Adipose tissue (tissue), 3 donors: Measurements from ENCODE around the gene TBX18. TPM values are rescaled to one million over a fixed set of nuclear protein-coding genes. Genes with fewer than 3 reads are reported as not detected.

Experiments used
- H3K27ac ChIP-seq: one replicate; pipeline ENCODE4 v1.5.1; 2013; ENCODE audit warnings: low read depth, low read length
- WGBS, 3 donors: extraction: QIAGEN DNeasy Blood & Tissue Kit; methylation state at CpG; one replicate each; pipeline ENCODE4 v1.1.7; 2013; 5-methylcytosine and 5-hydroxymethylcytosine counted together
- polyA plus RNA-seq, 3 donors: library from polyadenylated mRNA; stranded (reverse); fragments of 200-250 nt; gene quantifications; one replicate each; pipeline ENCODE4 v1.2.3, GENCODE V29; 2013
- donor health status: healthy with polysubstance abuse.
- donor health status: Bipolar disorder and iron deficiency.
- donor health status: healthy.

The TBX18 gene
- polyA plus RNA-seq, 3 donors: 0.47 to 7.6 (median 4.5) TPM

- no peak overlapping the region for H3K27ac ChIP-seq
- 1 to 4% (median 2%) methylated on average over 78 to 79 of the region's 79 CpGs for WGBS, 3 donors
Observed at GRCh38 chr6:84774157-84774984, 10.0 kb upstream of the TBX18 start.

- no peak overlapping the region for H3K27ac ChIP-seq
- WGBS, 3 donors: 1 to 4% (median 2%) methylated on average over 65 to 69 of the region's 69 CpGs
Observed at GRCh38 chr6:84773431-84774156, 9.2 kb upstream of the TBX18 start.

- 3 to 8% (median 6%) methylated on average over 14 of the region's 14 CpGs for WGBS, 3 donors
- no peak overlapping the region for H3K27ac ChIP-seq
Observed at GRCh38 chr6:84773133-84773430, 8.7 kb upstream of the TBX18 start.

GRCh38 chr6:84772428-84773132 is 8.2 kb upstream of the TBX18 start:
- no peak overlapping the region for H3K27ac ChIP-seq
- WGBS, 3 donors: 8 to 14% (median 14%) methylated on average over 35 of the region's 35 CpGs

GRCh38 chr6:84771756-84772356 is 7.5 kb upstream of the TBX18 start:
- 6 to 26% (median 19%) methylated on average over 16 of the region's 16 CpGs for WGBS, 3 donors
- H3K27ac ChIP-seq: no peak overlapping the region

- WGBS, 3 donors: 15 to 25% (median 20%) methylated on average over 6 of the region's 6 CpGs
- H3K27ac ChIP-seq: no peak overlapping the region
Observed at GRCh38 chr6:84771125-84771755, 6.8 kb upstream of the TBX18 start.

- no peak overlapping the region for H3K27ac ChIP-seq
- 21 to 39% (median 31%) methylated on average over 5 of the region's 5 CpGs for WGBS, 3 donors
Observed at GRCh38 chr6:84770521-84770920, 6.1 kb upstream of the TBX18 start.

GRCh38 chr6:84769306-84769705 is 4.9 kb upstream of the TBX18 start:
- no peak overlapping the region for H3K27ac ChIP-seq
- 7 to 31% (median 20%) methylated on average over 5 of the region's 5 CpGs for WGBS, 3 donors

- no peak overlapping the region for H3K27ac ChIP-seq
- 3 to 22% (median 11%) methylated on average over 31 of the region's 31 CpGs for WGBS, 3 donors
Observed at GRCh38 chr6:84768442-84769174, 4.2 kb upstream of the TBX18 start.

GRCh38 chr6:84767526-84768201 is 3.3 kb upstream of the TBX18 start:
- 10 to 28% (median 22%) methylated on average over 14 of the region's 14 CpGs for WGBS, 3 donors
- H3K27ac ChIP-seq: no peak overlapping the region

- H3K27ac ChIP-seq: no peak overlapping the region
- 14 to 41% (median 25%) methylated on average over 38 of the region's 38 CpGs for WGBS, 3 donors
Observed at GRCh38 chr6:84766799-84767525, 2.6 kb upstream of the TBX18 start.

GRCh38 chr6:84766118-84766798 is 1.9 kb upstream of the TBX18 start:
- WGBS, 3 donors: 6 to 28% (median 19%) methylated on average over 32 of the region's 32 CpGs
- no peak overlapping the region for H3K27ac ChIP-seq

GRCh38 chr6:84763886-84764331 is 489 bp downstream of the TBX18 start:
- 1 to 2% (median 2%) methylated on average over 55 to 57 of the region's 57 CpGs for WGBS, 3 donors
- H3K27ac ChIP-seq: peak overlapping the region; percentile 42

- H3K27ac ChIP-seq: peak overlapping the region; percentile 17
- WGBS, 3 donors: 2 to 3% (median 2%) methylated on average over 74 of the region's 74 CpGs
Observed at GRCh38 chr6:84763003-84763885, 1.2 kb downstream of the TBX18 start.
